ENCODE measurements around the gene EFCAB9.
"Not testable (repeated sequence)": the region's sequence is repeated elsewhere in the genome, so short reads cannot be mapped to it uniquely, and the experiment has no call there.

DNA sequence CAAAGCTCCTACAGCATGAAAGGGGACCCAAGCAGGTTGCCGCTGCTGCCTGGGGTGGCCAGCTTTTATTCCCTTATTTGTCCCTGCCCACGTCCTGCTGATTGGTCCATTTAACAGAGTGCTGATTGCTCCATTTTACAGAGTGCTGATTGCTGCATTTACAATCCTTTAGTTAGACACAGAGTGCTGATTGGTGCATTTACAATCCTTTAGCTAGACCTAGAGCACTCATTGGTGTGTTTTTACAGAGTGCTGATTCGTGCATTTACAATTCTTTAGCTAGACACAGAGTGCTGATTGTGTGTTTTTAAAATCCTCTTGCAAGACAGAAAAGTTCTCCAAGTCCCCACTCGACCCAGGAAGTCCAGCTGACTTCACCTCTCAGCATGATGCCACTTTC is 3.8 kb downstream of the EFCAB9 start:
- TF ChIP-seq POLR2A (IDR thresholded peaks at IDR 0.05; ENCODE audit: low read depth); POLR2AphosphoS5 (IDR thresholded peaks at IDR 0.05): not testable (repeated sequence)
- TF ChIP-seq, protein P1, sequence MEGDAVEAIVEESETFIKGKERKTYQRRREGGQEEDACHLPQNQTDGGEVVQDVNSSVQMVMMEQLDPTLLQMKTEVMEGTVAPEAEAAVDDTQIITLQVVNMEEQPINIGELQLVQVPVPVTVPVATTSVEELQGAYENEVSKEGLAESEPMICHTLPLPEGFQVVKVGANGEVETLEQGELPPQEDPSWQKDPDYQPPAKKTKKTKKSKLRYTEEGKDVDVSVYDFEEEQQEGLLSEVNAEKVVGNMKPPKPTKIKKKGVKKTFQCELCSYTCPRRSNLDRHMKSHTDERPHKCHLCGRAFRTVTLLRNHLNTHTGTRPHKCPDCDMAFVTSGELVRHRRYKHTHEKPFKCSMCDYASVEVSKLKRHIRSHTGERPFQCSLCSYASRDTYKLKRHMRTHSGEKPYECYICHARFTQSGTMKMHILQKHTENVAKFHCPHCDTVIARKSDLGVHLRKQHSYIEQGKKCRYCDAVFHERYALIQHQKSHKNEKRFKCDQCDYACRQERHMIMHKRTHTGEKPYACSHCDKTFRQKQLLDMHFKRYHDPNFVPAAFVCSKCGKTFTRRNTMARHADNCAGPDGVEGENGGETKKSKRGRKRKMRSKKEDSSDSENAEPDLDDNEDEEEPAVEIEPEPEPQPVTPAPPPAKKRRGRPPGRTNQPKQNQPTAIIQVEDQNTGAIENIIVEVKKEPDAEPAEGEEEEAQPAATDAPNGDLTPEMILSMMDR (IDR thresholded peaks at IDR 0.05), result not testable (repeated sequence)

Data from esophagus muscularis mucosa (tissue), 3 donors.